ENCODE measurements around the gene ITPK1.

DNA sequence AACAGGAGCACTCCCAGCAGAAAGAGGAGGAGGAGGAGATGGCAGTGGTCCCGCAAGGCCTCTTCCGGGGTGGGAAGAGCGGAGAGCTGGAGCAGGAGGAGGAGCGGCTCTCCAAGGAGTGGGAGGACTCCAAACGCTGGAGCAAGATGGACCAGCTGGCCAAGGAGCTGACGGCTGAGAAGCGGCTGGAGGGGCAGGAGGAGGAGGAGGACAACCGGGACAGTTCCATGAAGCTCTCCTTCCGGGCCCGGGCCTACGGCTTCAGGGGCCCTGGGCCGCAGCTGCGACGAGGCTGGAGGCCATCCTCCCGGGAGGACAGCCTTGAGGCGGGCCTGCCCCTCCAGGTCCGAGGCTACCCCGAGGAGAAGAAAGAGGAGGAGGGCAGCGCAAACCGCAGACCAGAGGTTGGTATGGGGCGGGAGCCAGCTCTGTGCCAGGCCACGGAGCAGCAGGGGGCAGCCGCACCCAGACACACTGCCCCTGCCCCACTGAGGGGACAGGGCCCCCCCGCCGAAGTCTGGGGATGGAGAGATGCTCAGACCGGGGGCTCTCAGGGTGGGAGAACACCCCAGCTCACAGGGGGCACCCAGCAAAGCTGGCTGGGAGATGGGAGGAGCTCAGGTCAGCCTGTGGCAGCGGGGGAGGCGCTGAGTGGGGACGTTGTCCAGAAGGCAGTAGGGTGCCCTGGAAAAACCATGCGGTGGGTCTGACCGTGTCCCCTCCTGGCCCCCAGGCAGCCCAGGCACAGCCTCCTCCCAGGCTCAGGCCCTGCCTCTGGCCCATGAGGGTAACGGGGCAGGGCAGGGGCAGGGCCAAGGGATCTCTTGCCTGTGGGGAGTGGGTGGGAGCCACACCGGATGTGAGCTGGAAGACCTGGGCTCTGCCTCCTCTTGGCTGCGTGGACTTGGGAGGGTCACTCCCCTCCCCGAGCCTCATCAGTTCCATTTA is 183.0 kb downstream of the ITPK1 start:
- TF ChIP-seq, protein P1, sequence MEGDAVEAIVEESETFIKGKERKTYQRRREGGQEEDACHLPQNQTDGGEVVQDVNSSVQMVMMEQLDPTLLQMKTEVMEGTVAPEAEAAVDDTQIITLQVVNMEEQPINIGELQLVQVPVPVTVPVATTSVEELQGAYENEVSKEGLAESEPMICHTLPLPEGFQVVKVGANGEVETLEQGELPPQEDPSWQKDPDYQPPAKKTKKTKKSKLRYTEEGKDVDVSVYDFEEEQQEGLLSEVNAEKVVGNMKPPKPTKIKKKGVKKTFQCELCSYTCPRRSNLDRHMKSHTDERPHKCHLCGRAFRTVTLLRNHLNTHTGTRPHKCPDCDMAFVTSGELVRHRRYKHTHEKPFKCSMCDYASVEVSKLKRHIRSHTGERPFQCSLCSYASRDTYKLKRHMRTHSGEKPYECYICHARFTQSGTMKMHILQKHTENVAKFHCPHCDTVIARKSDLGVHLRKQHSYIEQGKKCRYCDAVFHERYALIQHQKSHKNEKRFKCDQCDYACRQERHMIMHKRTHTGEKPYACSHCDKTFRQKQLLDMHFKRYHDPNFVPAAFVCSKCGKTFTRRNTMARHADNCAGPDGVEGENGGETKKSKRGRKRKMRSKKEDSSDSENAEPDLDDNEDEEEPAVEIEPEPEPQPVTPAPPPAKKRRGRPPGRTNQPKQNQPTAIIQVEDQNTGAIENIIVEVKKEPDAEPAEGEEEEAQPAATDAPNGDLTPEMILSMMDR (IDR thresholded peaks at IDR 0.05) = no peak
- TF ChIP-seq, protein P2, sequence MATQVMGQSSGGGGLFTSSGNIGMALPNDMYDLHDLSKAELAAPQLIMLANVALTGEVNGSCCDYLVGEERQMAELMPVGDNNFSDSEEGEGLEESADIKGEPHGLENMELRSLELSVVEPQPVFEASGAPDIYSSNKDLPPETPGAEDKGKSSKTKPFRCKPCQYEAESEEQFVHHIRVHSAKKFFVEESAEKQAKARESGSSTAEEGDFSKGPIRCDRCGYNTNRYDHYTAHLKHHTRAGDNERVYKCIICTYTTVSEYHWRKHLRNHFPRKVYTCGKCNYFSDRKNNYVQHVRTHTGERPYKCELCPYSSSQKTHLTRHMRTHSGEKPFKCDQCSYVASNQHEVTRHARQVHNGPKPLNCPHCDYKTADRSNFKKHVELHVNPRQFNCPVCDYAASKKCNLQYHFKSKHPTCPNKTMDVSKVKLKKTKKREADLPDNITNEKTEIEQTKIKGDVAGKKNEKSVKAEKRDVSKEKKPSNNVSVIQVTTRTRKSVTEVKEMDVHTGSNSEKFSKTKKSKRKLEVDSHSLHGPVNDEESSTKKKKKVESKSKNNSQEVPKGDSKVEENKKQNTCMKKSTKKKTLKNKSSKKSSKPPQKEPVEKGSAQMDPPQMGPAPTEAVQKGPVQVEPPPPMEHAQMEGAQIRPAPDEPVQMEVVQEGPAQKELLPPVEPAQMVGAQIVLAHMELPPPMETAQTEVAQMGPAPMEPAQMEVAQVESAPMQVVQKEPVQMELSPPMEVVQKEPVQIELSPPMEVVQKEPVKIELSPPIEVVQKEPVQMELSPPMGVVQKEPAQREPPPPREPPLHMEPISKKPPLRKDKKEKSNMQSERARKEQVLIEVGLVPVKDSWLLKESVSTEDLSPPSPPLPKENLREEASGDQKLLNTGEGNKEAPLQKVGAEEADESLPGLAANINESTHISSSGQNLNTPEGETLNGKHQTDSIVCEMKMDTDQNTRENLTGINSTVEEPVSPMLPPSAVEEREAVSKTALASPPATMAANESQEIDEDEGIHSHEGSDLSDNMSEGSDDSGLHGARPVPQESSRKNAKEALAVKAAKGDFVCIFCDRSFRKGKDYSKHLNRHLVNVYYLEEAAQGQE (IDR thresholded peaks at IDR 0.05; ENCODE audit: insufficient read depth in 1 of 2, low read depth in 2 of 2, low read length in 1 of 2) = no peak
- no peak for TF ChIP-seq POLR2AphosphoS5 (IDR thresholded peaks at IDR 0.05; ENCODE audit: low read depth, low read length)

Data from Panc1 (cell line).